Lung microvascular endothelial cell (primary cell): Measurements from ENCODE around the gene TCF19. TPM values are rescaled to one million over a fixed set of nuclear protein-coding genes. Genes with fewer than 3 reads are reported as not detected.
"Not testable (repeated sequence)": the region's sequence is repeated elsewhere in the genome, so short reads cannot be mapped to it uniquely, and the experiment has no call there.

Experiments used
- DNase-seq, 2 donors: peaks; one replicate each; pipeline versions ENCODE4 v3.0.0 to v3.0.0-alpha.2; 2010; ENCODE audit warnings: low read depth in 2 of 2
- total RNA-seq: library from RNA; depleted of rRNA; stranded (reverse); fragments of >200 nt; gene quantifications from 2 replicates; pipeline ENCODE4 v1.2.1, GENCODE V29; 2014

The TCF19 gene
- total RNA-seq, 1 donor from 2014 or later: 6.3 TPM

DNA sequence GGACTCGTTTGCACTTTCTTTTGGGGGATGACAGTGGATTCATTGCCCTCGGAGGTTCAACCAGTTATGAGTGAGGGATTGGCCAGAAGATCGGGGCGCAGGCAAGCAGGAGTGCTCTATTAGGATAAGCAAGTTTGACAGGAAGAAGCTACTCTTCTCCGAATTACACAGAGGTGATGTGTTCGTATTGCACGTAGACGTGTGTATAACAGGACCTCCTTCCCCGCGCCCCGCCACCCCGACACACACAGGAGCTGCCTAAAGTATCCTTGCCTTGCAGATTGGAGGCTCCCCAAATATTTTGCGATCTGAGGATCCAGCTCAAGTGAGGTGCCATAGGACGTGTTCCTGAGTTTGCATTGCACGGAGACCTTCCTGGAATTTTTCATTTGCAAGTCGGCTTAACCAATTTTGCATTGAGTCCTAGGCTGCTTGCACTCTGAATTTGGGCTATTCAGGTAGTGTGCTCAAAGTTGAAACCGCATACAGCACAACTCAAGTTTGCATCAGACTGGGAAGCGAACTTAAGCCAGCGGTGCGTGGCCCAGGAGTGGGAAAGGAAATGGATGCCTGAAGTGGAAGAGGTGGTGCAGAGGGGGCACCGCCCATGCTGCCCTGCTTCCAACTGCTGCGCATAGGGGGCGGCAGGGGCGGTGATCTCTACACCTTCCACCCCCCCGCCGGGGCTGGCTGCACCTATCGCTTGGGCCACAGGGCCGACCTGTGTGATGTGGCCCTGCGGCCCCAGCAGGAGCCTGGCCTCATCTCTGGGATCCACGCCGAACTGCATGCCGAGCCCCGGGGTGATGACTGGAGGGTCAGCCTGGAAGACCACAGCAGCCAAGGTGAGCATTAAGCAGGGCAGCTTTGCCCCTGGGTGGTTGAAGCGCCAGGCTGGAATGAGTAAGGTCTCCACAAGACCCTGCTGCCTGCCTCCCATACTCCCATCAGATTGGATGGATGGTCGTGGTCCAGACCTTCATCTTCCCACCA lies 770 bp downstream of the TCF19 start:
- peak in 1 of 2 donors; percentile 11 for DNase-seq

DNA sequence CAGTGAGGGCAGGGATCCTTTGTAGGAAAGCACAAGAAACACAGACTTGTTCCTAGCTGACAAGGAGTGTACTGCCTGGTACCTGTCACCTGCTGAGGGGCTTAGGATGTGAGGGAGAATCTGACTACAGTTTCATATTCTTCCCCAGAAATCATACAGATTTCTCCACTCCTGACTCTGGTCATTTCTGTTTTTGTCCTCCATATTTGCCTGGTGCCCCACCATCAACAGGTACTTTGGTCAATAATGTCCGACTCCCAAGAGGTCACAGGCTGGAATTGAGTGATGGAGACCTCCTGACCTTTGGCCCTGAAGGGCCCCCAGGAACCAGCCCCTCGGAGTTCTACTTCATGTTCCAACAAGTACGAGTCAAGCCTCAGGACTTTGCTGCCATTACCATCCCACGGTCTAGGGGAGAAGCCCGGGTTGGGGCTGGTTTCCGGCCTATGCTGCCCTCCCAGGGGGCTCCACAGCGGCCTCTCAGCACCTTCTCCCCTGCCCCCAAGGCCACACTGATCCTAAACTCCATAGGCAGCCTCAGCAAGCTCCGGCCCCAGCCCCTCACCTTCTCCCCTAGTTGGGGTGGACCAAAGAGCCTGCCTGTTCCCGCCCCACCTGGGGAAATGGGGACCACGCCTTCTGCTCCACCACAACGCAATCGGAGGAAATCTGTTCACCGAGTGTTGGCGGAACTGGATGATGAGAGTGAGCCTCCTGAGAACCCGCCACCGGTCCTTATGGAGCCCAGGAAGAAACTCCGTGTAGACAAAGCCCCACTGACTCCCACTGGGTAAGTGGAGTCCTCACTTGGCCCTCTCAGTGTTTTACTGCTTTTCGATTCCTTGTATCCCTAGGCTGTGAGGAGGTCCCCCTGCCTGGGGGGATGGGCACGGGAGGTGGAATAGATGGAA lies 3.1 kb downstream of the TCF19 start:
- no peak for DNase-seq

GRCh38 chr6:31162463-31163165 lies 4.2 kb downstream of the TCF19 start:
- DNase-seq: no peak

DNA sequence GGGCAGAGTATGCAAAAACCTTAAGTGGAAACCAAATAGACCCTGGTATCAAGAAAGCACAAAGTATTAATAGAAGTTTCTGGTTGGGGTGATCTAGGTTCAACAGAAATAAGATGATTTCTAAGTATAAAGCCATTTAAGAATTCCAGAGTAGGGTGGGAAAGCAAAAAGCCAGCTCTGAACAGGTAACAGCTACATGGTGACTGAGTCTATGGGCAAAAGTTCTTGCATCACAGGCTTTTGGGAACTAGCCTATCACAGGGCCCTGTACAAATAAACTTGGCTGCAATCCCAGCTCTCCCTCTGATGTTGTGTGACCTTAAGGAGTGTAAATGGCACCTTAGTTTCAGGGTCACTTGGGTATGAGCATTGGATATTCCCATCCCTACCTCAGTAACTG lies 5.5 kb downstream of the TCF19 start:
- DNase-seq: no peak

DNA sequence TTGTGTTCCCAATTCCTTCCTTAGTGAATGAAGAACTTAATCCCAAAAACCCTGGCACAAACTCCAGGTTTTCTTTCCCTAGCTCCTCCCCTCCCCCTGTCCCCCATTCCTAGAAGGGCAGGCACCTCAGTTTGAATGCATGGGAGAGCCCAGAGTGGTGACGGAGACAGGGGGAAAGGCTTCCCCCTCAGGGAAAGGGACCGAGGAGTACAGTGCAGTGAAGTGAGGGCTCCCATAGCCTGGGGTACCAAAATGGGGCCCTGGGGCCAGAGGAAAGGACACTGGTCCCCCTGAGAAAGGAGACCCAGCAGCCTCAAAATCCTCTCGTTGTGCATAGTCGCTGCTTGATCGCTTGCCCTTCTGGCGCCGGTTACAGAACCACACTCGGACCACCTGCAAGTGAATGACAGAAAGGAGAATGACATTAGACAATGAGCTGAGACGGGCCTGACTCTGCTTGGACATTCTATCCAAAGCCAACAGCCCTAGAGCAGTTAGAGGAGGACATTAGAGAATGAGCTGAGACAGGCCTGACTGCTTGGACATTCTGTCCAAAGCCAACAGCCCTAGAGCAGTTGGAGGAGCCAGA lies 6.2 kb downstream of the TCF19 start:
- DNase-seq: not testable (repeated sequence)

- not testable (repeated sequence) for DNase-seq
Measured at GRCh38 chr6:31165064-31165832, 6.9 kb downstream of the TCF19 start.

DNA sequence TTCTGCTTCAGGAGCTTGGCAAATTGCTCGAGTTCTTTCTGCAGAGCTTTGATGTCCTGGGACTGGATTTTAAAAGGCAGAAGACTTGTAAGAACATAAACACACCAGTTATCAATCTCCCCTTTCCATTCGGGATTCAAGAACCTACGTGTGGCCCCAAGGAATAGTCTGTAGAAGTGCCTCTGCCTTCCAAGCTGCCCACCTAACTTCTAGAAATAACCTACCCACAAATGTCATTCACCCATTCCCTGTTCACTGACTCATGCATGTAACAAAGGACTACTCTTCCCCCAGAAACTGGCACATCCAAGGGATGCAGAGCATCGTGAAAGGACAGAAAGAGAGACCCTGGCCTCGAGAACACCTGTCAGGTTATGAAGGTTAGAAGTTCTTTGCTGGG lies 7.6 kb downstream of the TCF19 start:
- DNase-seq: no peak

DNA sequence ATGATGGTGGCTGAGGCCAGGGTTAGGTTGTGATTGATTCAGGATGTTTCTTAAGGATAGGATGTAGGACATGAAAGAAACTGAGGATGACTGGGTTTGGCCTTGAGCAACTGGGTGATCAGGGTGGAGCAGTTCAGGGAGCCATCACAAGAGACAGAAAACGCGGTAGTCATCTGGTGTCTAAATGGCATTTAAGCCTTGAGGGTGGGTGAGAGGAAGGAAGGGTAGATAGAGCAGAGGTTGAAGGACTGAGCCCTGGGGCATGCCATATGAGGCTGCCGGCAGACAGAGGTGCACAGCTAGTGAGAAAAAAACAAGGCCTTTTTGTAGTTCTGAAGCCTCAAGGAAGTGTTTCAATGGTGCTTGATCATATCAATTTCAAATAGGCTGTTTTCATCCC lies 10.2 kb downstream of the TCF19 start:
- DNase-seq: no peak

- DNase-seq: no peak
Measured at GRCh38 chr6:31169123-31169857, 10.9 kb downstream of the TCF19 start.

GRCh38 chr6:31169858-31170599 lies 11.6 kb downstream of the TCF19 start:
- DNase-seq: not testable (repeated sequence)

GRCh38 chr6:31170600-31170881 lies 12.2 kb downstream of the TCF19 start, which contains the start of gene POU5F1:
POU5F1 (minus strand) TSS chr6:31170682; CDS start chr6:31170620, 62 bp downstream.
- DNase-seq: no peak

- DNase-seq: no peak
Measured at GRCh38 chr6:31170987-31171671, 12.7 kb downstream of the TCF19 start.

- no peak for DNase-seq
Measured at GRCh38 chr6:31171931-31172905, 13.8 kb downstream of the TCF19 start.

GRCh38 chr6:31172973-31173384 lies 14.6 kb downstream of the TCF19 start:
- DNase-seq: no peak

DNA sequence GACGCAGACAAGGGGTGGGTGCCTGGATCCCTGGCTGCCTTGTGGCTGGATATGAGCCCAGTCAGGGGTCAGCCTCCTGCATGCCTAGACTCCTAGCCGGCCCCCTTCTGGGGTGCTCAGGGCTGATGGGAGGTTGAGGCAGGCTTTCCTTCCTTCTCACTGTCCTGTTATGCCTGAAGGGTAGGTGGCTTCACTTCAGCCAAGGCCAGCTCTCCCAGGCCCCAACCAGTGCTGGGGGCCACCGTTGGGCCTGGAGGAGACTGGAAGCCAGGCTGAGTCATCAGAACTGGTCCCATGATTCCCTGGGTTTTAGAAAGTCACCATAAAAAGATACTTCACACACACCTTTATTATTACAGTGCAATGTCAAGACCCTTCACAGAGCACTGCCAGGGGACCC lies 15.0 kb downstream of the TCF19 start:
- no peak for DNase-seq

GRCh38 chr6:31174378-31174777 lies 16.0 kb downstream of the TCF19 start:
- DNase-seq: no peak

- peak in 1 of 2 donors; percentile 57 for DNase-seq
Measured at GRCh38 chr6:31175971-31176370, 17.6 kb downstream of the TCF19 start.
